ENCODE measurements around the gene DCHS2.

The DCHS2 gene

DNA sequence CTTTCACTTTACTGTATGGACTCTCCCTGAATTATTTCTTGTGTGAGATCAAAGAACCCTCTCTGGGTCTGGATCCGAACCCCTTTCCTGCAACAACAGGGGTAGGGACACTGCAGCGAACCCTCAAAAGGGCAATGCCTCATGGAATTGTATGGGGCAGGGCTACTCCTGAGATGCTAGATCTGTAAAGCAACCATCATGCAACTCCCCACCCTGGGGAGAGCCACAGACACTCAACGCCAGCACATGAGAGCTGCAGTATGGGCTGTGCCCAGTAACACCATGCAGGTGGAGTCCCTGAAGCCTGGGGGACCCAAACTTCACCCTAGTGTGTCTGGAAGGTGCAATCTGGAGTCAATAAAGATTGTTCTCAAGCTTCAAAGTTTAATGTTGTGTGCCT, 304.7 kb downstream of the DCHS2 start:
- no peak for DNase-seq

DNA sequence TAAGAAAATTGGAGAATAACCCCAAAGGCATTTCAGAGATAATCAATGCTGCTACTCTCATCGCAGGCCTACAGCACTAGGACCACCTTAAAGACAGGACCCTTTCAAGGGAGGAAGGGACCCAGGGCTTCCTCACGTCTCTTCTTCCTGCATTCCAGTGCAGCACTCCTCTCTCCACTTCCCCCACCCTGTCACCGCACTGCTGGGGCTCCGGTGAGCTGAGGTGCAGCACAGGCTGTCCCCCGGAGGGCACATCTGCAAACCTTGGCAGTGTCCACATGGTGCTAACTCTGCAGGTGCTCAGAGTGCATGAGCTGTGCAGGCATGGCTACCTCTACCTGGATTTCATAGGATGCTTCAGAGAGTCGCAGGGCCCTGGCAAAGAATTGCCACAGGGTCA, 305.6 kb downstream of the DCHS2 start:
- DNase-seq: no peak

DNA sequence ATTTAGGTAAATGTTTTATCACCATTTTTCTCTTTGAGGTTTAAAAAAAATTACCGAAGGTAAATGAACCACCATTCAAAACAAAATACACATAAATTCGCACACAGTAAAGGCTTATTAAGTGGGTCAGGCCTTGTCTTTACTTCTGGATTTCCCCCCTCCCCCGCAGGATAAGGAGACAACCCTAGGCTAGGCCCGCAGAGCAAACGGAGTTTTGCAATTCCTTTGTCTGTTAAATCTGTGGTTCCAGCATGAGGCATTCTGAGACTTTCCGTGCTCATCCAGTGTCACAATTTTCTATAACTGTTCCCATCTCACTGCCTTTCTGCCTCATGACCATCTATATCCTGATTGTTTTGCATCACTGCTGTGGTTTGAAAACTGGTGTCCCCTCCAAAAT, 307.4 kb downstream of the DCHS2 start:
- DNase-seq: no peak

DNA sequence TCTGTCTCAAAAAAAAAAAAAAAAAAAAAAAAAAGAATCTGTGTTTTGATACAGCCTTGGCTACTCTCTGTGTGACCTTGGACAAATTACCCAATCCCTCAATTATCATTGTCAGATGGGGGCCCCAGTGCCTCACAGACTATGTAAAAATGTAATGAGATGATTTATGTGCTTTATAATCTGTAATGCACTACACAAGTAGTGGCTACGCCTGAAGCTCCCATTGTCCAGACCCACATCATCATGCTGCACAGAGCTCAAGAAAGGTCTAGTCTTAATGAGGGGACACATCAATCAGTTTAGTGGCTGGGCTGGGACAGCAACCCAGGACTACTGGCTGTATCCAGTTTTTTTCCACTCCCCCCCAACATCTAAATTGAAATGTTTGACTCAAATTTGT, 308.3 kb downstream of the DCHS2 start:
- DNase-seq: no peak
